ENCODE measurements around the gene OR2M2.

DNA sequence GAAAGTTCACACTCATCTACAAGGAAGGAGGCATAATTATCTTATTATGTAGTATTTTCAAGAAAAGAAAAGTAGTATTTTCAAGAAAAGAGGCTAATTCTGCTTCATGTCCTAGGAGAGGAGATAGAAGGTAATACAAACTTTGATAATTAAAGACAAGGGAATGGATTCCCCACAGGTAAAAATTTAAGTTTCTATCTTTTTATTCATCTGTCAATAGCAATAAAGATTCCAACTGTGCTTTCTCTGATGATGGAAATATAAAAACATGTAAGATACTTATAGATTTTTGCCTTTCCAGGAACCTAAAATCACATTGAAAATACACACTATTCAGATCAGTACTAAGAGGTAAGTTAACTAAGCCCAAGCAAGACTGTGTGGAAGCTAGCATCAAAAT, at the start of gene OR2M2:
- TF ChIP-seq, protein P1, sequence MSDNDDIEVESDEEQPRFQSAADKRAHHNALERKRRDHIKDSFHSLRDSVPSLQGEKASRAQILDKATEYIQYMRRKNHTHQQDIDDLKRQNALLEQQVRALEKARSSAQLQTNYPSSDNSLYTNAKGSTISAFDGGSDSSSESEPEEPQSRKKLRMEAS (IDR thresholded peaks at IDR 0.05; ENCODE audit: low read depth) = no peak
- TF ChIP-seq POLR2AphosphoS5 (IDR thresholded peaks at IDR 0.05; ENCODE audit: low read depth, low read length) (no peak), RFX5 (IDR thresholded peaks at IDR 0.05; ENCODE audit: low read length) (no peak), CHD2 (IDR thresholded peaks at IDR 0.05; ENCODE audit: low read length, partially characterized antibody) (no peak), TEAD4 (IDR thresholded peaks at IDR 0.05; ENCODE audit: borderline replicate concordance, insufficient read depth) (no peak), SMC3 (IDR thresholded peaks at IDR 0.05; ENCODE audit: low read depth, low read length) (no peak)
- TF ChIP-seq, protein P2, sequence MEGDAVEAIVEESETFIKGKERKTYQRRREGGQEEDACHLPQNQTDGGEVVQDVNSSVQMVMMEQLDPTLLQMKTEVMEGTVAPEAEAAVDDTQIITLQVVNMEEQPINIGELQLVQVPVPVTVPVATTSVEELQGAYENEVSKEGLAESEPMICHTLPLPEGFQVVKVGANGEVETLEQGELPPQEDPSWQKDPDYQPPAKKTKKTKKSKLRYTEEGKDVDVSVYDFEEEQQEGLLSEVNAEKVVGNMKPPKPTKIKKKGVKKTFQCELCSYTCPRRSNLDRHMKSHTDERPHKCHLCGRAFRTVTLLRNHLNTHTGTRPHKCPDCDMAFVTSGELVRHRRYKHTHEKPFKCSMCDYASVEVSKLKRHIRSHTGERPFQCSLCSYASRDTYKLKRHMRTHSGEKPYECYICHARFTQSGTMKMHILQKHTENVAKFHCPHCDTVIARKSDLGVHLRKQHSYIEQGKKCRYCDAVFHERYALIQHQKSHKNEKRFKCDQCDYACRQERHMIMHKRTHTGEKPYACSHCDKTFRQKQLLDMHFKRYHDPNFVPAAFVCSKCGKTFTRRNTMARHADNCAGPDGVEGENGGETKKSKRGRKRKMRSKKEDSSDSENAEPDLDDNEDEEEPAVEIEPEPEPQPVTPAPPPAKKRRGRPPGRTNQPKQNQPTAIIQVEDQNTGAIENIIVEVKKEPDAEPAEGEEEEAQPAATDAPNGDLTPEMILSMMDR (IDR thresholded peaks at IDR 0.05) = no peak

Measured in SK-N-SH (cell line).